ENCODE results near the gene CASQ2. TPM values are rescaled to one million over a fixed set of nuclear protein-coding genes. Genes with fewer than 3 reads are reported as not detected.

Gene CASQ2
- total and polyA plus RNA-seq, 2 donors (not counting 3 experiments of a cell fraction or from before 2014, with no cell fraction given) = not detected

DNA sequence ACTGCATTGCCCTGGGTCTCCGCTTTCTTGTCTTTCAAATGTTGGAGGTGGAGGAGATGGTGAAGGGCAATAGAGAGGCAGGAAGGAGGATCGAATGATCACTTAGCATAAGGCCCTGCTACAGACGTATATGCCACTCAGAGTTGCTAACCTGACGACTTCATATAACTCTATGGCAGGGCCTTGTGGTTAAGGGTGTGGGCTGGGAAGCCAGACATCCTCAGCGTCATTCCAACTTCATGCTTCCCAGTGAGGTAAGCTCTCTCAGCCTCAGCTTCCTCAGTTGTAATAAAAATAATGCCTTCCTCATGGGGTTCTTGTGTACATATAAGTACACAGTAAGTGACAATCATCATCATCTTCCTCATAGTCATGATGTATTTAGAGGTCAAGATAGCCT lies 54.6 kb downstream of the CASQ2 start:
- ChIA-PET CTCF (interaction anchor here (0.6 to 1.6 kb wide), 3 partner anchors 8 to 106 kb away, joined by 3 to 9 read pairs (median 3); no protein-coding TSS in a partner anchor), POLR2A (no interaction called here)
- Histone ChIP-seq H3K9ac (replicated peaks; ENCODE audit: extremely low read depth, insufficient read depth, low read length) (no peak overlapping the region), H3K4me2 (ENCODE audit: insufficient read depth, low read length) (no peak overlapping the region), H3K9me1 (replicated peaks; ENCODE audit: control insufficient read depth, extremely low read depth, insufficient read depth, low read length) (no peaks in the 10 kb centered on the region), H3K27me3 (ENCODE audit: control insufficient read depth in 2 of 2, insufficient read depth in 2 of 2, low read length in 2 of 2) (peaks cover 2 to 17% of the 10 kb centered on the region in 2 experiments), H3K79me2 (ENCODE audit: control insufficient read depth, insufficient read depth, low read length) (no peaks in the 10 kb centered on the region), H2AFZ (ENCODE audit: low read depth, low read length) (no peak overlapping the region), H3K9me3 (replicated peaks; ENCODE audit: control insufficient read depth, insufficient read depth, low read length) (no peaks in the 10 kb centered on the region), H4K20me1 (replicated peaks; ENCODE audit: control insufficient read depth, extremely low read depth, insufficient read depth, low read length) (no peaks in the 10 kb centered on the region), H3K27ac (ENCODE audit: insufficient read depth, low read depth, low read length) (no peak overlapping the region), H3K4me3 (replicated peaks in 1 of 3; ENCODE audit: insufficient read depth in 1 of 3, low read depth in 1 of 3, low read length in 3 of 3) (no peak overlapping the region), H3K4me1 (ENCODE audit: control insufficient read depth, extremely low read depth, insufficient read depth, low read length) (no peaks in the 10 kb centered on the region), H3K36me3 (ENCODE audit: control insufficient read depth in 2 of 2, extremely low read depth in 1 of 2, insufficient read depth in 2 of 2, low read length in 2 of 2) (no peaks in the 10 kb centered on the region)
- dilution Hi-C loops (cut with MboI; ENCODE audit: extremely low pct_ligation_motif_present, low sequenced_read_pairs) (no loop called here), intact Hi-C loops (cut with micrococcal nuclease) (no loop called here)
- TF ChIP-seq GATA2 (IDR thresholded peaks at IDR 0.05; ENCODE audit: insufficient read depth, insufficient read length, low read depth, low read length) (no peak), JUN (IDR thresholded peaks at IDR 0.05; ENCODE audit: borderline replicate concordance, insufficient read depth, insufficient read length, low read depth) (no peak), MYC (IDR thresholded peaks at IDR 0.05; ENCODE audit: low read depth, low read length) (no peak), POLR2AphosphoS5 (IDR thresholded peaks at IDR 0.05; ENCODE audit: insufficient read depth, low read depth, low read length) (no peak), POLR2A (IDR thresholded peaks at IDR 0.05; ENCODE audit: low read depth, low read length) (no peak), FOS (IDR thresholded peaks at IDR 0.05; ENCODE audit: borderline replicate concordance, insufficient read depth, low read length) (no peak), EZH2 (IDR thresholded peaks at IDR 0.05; ENCODE audit: borderline replicate concordance, low read depth, low read length, severe bottlenecking) (no peak)
- TF ChIP-seq, protein P1, sequence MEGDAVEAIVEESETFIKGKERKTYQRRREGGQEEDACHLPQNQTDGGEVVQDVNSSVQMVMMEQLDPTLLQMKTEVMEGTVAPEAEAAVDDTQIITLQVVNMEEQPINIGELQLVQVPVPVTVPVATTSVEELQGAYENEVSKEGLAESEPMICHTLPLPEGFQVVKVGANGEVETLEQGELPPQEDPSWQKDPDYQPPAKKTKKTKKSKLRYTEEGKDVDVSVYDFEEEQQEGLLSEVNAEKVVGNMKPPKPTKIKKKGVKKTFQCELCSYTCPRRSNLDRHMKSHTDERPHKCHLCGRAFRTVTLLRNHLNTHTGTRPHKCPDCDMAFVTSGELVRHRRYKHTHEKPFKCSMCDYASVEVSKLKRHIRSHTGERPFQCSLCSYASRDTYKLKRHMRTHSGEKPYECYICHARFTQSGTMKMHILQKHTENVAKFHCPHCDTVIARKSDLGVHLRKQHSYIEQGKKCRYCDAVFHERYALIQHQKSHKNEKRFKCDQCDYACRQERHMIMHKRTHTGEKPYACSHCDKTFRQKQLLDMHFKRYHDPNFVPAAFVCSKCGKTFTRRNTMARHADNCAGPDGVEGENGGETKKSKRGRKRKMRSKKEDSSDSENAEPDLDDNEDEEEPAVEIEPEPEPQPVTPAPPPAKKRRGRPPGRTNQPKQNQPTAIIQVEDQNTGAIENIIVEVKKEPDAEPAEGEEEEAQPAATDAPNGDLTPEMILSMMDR (IDR thresholded peaks at IDR 0.05; ENCODE audit: extremely low read depth in 1 of 2, insufficient read depth in 1 of 2, low read depth in 1 of 2, low read length in 2 of 2) = no peak
- TF ChIP-seq, protein P2, sequence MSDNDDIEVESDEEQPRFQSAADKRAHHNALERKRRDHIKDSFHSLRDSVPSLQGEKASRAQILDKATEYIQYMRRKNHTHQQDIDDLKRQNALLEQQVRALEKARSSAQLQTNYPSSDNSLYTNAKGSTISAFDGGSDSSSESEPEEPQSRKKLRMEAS (IDR thresholded peaks at IDR 0.05; ENCODE audit: insufficient read depth, insufficient read length) = no peak
- DNase-seq (ENCODE audit: low read depth, low spot score) (no peak), FAIRE-seq (no peak)
- no TSS peak for BruUV-seq (replicated peaks)

Measured in endothelial cell of umbilical vein (primary cell).